SH-SY5Y (cell line): Measurements from ENCODE around the gene RHBDL1.

Experiments used
- GATA2 ChIP-seq: IDR thresholded peaks from 2 replicates; pipeline ENCODE4 v1.6.1; 2011; ENCODE audit warnings: mild to moderate bottlenecking, low read depth, low read length
- GATA3 ChIP-seq: IDR thresholded peaks from 2 replicates; pipeline ENCODE4 v1.6.1; 2011; ENCODE audit warnings: low read depth, mild to moderate bottlenecking, low read length, moderate library complexity

- TF ChIP-seq GATA2, result no peak
- TF ChIP-seq GATA3, result no peak
Observed at GRCh38 chr16:722835-723633, 47.6 kb downstream of the RHBDL1 start.
